Large intestine (tissue), 3 donors: Measurements from ENCODE around the gene PTDSS2. TPM values are rescaled to one million over a fixed set of nuclear protein-coding genes. Genes with fewer than 3 reads are reported as not detected.

Source experiments
- DNase-seq, 2 donors: peaks; one replicate each; pipeline versions ENCODE4 v3.0.0 to v3.0.0-alpha.2; 2013
- H3K27ac ChIP-seq: one replicate; pipeline ENCODE4 v1.5.1; 2013; ENCODE audit warnings: low read length
- H3K27me3 ChIP-seq: 2 replicates; pipeline ENCODE4 v1.6.1; 2013; ENCODE audit warnings: low read length; ENCODE audit not compliant: control insufficient read depth, insufficient read depth
- H3K36me3 ChIP-seq: 2 replicates; pipeline ENCODE4 v1.6.1; 2013; ENCODE audit warnings: low read length; ENCODE audit not compliant: control insufficient read depth, insufficient read depth
- H3K4me1 ChIP-seq: one replicate; pipeline ENCODE4 v1.6.1; 2013; ENCODE audit warnings: low read length; ENCODE audit not compliant: control insufficient read depth, insufficient read depth
- H3K4me3 ChIP-seq: one replicate; pipeline ENCODE4 v1.5.1; 2013; ENCODE audit warnings: low read length
- H3K9me3 ChIP-seq: one replicate; pipeline ENCODE4 v1.6.1; 2013; ENCODE audit warnings: mild to moderate bottlenecking, low read depth, low read length, moderate library complexity; ENCODE audit not compliant: control insufficient read depth
- WGBS: methylation state at CpG from one replicate; pipeline ENCODE4 v1.1.5; 2013; ENCODE audit warnings: low lambda C conversion rate; ENCODE audit not compliant: insufficient coverage; 5-methylcytosine and 5-hydroxymethylcytosine counted together
- polyA plus RNA-seq: library from polyadenylated mRNA; unstranded; fragments of 120-200 nt; gene quantifications from one replicate; pipeline ENCODE4 v1.2.1, GENCODE V29; 2013

The PTDSS2 gene
- polyA plus RNA-seq, 1 donor: 21.1 TPM

DNA sequence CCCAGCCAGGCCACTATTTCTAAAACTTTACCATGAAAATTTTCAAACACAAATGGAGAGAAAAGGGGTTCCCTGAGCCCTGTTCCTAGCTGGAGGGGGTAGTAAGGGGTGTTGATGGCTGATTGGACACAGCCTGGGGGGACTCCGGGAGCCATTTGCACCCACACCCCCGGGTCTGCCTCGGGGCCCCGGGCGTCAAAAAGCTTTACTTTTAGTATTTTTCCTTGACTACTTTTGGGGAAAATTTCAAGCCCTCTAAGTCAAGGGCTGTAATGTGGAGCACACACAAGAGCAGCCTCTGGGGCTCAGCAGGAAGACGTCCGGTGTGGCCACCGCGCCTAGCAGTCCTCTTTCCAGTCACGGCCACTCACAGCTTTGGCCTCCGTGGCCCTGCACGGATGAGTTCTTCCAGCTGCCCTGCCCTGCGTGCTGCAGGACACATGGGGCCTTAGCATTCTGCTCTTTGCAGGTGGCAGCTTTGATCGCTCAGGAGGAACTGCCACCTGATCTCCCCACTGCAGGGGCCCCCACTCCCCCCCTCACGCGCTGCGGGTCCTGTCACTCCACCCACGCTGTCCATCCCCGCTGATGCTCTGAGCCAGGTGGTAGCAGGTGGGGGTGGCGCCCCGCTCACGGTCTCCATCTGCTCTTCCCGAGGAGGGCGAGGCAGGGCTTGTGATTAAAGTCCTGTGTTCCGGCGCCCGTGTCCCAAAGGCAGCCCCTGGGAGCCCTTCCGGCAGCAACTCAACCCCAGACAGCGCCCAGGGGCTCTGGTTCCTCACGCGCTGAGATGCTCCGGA lies 42.5 kb downstream of the PTDSS2 start:
- Histone ChIP-seq H3K27me3 (no peaks in the 10 kb centered on the region), H3K4me3 (no peak overlapping the region), H3K36me3 (peaks cover 68% of the 10 kb centered on the region), H3K27ac (no peak overlapping the region), H3K4me1 (no peaks in the 10 kb centered on the region), H3K9me3 (peaks cover under 1% of the 10 kb centered on the region)
- no CpG with 5 or more reads among the region's 32 CpGs for WGBS
- DNase-seq: no peak

DNA sequence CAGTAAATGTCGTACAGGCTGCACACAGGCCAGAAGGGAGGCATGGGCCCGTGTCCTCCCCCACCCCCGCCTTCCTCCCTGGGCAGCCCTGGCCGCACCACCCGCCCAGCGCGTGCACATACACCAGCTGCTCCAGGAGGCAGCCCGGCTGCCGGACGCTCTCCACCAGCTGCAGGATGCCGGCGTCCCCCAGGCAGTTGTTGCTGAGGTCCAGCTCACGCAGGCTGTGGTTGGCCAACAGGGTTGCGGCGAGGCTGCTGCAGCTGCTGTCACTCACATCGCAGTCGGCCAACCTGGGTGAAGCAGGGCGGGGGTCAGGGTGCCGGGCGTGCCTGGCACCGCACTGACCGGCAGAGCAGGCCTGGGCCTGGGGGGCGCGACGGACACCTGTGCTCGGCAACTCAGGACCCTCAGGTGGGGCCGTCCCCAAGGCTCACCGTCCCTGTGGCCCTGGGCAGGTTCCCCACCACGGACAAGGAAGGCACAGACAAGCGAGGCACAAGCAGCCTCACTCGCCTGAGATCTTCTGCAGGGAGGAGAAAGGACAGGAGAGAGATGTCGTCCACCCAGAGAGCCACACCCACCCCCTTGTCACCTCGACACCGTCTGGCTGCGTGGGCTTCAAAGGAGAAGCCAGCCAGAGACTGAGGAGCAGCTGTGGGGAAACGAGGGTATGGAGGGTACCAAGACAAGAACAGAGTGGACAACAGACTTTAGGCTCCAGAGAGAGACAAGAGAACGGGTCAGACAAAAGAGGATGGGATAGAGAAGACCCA lies 44.9 kb downstream of the PTDSS2 start:
- no peak for DNase-seq
- H3K9me3 ChIP-seq: peaks cover 4% of the 10 kb centered on the region
- no CpG with 5 or more reads among the region's 37 CpGs for WGBS
- no peaks in the 10 kb centered on the region for H3K27me3 ChIP-seq
- H3K27ac ChIP-seq: no peak overlapping the region
- no peak overlapping the region for H3K4me3 ChIP-seq
- no peaks in the 10 kb centered on the region for H3K4me1 ChIP-seq
- H3K36me3 ChIP-seq: peaks cover 83% of the 10 kb centered on the region

DNA sequence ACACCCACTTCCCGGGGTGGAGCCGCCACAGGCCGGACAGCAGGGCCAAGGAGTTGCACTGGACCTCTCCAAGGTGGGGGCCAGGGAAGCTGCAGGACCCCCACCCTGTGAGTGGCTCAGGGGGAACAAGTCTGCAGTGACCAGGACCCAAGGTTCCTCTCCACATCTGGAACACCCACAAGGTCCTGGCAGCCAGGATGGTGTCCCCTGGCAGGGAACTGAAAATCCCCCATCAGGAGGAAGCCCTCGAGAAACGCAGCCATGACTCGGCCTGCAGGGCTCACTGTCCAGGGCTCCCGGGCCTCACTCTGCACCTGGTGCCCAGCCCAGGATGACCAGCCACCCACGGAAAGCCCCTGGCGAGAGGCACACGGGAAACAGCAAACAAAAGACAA lies 45.5 kb downstream of the PTDSS2 start:
- Histone ChIP-seq H3K9me3 (peaks cover 4% of the 10 kb centered on the region), H3K4me1 (no peaks in the 10 kb centered on the region), H3K27me3 (no peaks in the 10 kb centered on the region), H3K36me3 (peaks cover 83% of the 10 kb centered on the region), H3K27ac (no peak overlapping the region), H3K4me3 (no peak overlapping the region)
- no CpG with 5 or more reads among the region's 10 CpGs for WGBS
- DNase-seq: no peak

DNA sequence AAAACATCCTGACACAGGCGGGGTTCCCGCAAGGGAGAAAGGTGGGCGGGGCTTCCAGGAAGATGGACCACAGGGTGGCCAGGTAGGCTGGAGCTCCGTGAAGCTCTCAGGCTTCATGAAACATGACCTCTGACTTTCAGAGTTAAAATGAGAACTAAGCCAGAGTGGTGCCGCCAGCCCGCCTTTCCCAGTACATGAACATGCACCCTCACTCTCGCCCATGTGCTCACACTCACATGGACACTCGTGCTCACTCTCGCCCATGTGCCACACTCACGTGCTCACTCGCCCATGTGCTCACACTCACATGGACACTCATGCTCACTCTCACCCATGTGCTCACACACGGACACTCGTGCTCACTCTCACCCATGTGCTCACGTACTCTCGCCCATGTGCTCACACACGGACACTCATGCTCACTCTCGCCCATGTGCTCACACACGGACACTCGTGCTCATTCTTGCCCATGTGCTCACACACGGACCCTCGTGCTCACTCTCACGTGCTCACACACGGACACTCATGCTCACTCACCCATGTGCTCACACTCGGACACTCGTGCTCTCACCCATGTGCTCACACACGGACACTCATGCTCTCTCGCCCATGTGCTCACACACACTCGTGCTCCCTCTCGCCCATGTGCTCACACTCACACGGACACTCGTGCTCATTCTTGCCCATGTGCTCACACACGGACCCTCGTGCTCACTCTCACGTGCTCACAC lies 46.9 kb downstream of the PTDSS2 start:
- WGBS: 78% methylated on average over 3 of the region's 34 CpGs
- Histone ChIP-seq H3K4me3 (no peak overlapping the region), H3K9me3 (peaks cover 4% of the 10 kb centered on the region), H3K27me3 (no peaks in the 10 kb centered on the region), H3K4me1 (no peaks in the 10 kb centered on the region), H3K27ac (no peak overlapping the region), H3K36me3 (peaks cover 86% of the 10 kb centered on the region)
- DNase-seq: no peak

DNA sequence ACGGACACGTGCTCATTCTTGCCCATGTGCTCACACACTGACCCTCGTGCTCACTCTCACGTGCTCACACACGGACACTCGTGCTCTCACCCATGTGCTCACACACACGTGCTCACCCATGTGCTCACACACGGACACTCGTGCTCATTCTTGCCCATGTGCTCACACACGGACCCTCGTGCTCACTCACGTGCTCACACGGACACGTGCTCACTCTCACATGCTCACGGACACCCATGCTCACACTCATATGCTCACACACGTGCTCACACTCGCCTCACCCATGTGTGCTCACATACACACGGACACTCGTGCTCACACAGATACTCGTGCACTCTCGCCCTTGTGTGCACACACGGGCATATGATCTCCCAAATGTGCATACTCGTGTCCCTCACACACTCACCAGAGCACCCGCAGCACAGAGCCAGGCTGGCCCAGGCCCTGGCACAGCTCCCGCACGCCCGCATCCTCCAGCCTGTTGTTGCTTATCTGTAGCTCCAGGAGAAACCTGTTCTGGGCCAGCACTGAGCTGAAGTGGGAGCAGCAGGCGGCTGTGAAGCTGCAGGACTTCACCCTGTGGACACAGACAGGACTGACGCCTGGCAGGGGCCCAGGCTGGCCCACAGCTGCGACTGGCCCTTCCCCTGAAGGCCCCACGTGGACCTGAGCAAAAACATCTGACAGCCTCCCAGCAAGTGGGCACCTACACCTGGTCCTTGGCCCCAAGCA lies 47.7 kb downstream of the PTDSS2 start:
- H3K36me3 ChIP-seq: peaks cover 88% of the 10 kb centered on the region
- 100% methylated on average over 2 of the region's 31 CpGs for WGBS

DNA sequence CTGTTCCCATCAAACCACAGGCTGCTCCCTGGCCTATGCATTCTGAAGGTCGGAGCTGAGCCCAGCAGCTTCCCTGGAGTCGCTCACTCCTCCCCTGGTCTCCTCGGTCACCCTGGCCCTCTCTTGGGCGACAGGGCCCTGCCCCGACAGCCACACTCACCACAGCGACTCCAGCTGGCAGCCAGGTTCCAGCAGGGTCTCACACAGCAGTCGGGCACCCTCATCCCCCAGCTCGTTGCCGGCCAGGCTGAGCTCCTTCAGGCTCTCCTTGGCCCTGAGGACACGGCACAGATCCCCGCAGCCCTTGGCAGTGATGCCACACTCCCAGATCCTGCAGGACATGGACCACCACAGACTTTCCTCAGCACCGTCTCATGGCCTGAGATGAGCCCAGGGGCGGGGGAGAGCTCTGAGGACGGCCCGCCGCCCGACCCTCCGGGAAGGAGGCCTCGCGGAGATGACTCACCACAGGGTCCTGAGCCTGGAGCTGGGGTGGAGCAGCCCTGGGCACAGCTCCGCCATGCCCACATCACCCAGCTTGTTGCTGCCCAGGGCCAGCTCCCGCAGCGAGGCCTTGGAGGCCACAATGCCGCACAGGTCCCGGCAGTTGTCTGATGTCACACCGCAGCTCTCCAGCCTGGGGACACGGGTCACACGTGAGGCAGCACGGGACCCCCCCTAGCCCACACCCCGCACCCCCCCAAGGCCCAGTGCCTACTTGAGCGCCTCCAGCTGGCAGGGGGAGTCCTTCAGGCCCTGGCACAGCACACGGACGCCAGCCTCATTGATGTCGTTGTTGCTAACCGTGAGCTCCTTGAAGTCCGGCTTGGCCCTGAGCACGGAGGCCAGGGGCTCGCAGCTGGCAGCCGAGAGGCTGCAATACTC lies 48.5 kb downstream of the PTDSS2 start:
- Histone ChIP-seq H3K4me1 (no peaks in the 10 kb centered on the region), H3K27ac (no peak overlapping the region), H3K4me3 (no peak overlapping the region), H3K9me3 (peaks cover 4% of the 10 kb centered on the region), H3K27me3 (no peaks in the 10 kb centered on the region), H3K36me3 (peaks cover 83% of the 10 kb centered on the region)
- no CpG with 5 or more reads among the region's 39 CpGs for WGBS
- DNase-seq: no peak

More for the DNA sequence above, 47.7 kb downstream of the PTDSS2 start:
- Histone ChIP-seq H3K4me3 (no peak overlapping the region), H3K4me1 (no peaks in the 10 kb centered on the region), H3K27me3 (no peaks in the 10 kb centered on the region), H3K27ac (no peak overlapping the region), H3K9me3 (peaks cover 4% of the 10 kb centered on the region)
- no peak for DNase-seq

DNA sequence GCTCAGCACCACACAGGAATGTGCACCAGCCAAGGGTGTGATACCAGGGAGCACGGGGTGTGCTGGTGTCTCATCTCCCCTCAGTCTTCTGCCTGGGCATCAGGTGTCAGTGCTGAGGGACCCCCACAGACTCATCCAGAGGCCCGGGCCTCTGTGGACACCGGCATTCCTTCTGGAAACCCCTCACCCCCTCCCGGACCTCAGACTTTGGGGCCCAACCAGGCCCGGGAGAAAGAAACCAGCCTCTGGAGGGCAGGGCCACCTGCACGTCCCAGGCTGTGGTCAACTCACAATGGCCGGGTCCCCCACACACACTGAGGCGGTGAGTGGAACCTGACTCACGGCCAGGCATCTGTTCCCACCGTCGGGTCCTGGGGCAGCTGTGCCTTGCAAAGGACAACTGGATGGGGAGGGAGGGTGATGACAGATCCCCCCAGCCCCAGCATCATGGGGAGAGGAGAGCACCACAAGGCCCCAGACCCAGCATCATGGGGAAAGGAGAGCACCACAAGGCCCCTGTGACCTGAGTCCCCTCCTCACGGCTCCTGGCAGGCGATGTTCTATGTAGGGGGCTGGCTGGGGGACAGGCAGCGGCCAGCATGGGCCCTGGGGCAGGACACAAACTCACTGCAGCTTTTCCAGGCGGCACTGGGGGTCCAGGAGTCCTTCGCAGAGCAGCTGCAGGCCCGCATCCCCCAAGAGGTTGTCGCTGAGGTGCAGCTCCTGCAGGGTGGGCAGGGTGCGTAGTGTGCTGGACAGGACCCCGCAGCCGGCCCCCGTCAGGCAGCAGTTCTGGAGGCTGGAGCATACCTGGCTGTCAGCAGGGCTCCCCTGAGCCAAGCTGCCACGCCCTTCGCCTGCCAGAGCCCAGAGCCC lies 49.4 kb downstream of the PTDSS2 start:
- H3K27me3 ChIP-seq: no peaks in the 10 kb centered on the region
- DNase-seq: no peak
- no peak overlapping the region for H3K4me3 ChIP-seq
- peaks cover 4% of the 10 kb centered on the region for H3K9me3 ChIP-seq
- no CpG with 5 or more reads among the region's 24 CpGs for WGBS
- peaks cover 6% of the 10 kb centered on the region for H3K4me1 ChIP-seq
- peaks cover 76% of the 10 kb centered on the region for H3K36me3 ChIP-seq
- H3K27ac ChIP-seq: no peak overlapping the region

DNA sequence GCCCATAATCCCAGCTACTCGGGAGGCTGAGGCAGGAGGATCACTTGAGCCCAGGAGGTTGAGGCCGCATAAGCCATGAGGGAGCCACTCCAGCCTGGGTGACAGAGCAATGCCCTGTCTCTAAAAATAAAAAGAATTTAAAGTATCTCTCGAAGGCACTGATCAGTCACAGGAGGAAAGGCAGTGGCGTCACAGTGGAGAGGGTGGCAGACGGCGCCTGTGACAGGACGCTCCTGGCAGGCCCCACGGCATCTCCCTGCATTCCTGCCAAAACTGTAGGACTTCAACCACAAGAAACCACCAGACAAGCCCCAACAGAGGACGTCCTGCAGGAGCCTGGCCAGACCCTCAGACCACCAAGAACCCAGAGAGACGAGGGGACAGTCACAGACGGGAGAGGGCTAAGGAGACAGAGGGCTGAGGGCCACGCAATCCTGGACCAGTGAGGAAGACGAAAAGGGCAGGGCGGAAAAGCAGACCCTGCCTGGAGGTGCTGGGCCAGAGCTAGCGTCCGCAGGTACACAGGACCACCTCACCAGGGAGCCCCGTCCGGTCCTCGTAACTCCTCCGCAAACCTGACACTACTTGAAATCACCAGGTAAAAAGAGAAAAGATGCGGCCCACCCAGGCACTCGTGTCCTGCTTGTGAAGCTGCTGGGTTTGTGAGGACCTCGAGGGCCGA lies 51.1 kb downstream of the PTDSS2 start:
- Histone ChIP-seq H3K4me1 (peaks cover 18% of the 10 kb centered on the region), H3K4me3 (no peak overlapping the region), H3K27me3 (no peaks in the 10 kb centered on the region), H3K9me3 (peaks cover 4% of the 10 kb centered on the region), H3K27ac (no peak overlapping the region), H3K36me3 (peaks cover 60% of the 10 kb centered on the region)
- WGBS: no CpG with 5 or more reads among the region's 24 CpGs
- no peak for DNase-seq
